Small intestine (tissue), 7 donors: ENCODE data around the gene DCP1B. TPM values are rescaled to one million over a fixed set of nuclear protein-coding genes. Genes with fewer than 3 reads are reported as not detected.

Experiments
- DNase-seq, 2 donors: peaks; one replicate each; pipeline versions ENCODE4 v3.0.0 to v3.0.0-alpha.2; 2013
- FAIRE-seq: peaks from 2 replicates; lab custom pipeline; 2012; peaks lifted over from hg19 to GRCh38; lab: Jason Lieb, UNC
- H3K27ac ChIP-seq, 3 donors: one replicate each; pipeline ENCODE4 v1.5.1; 2013; ENCODE audit warnings: low read length in 2 of 3, mild to moderate bottlenecking in 2 of 3, control low read depth in 1 of 3, inconsistent platforms in 1 of 3, low read depth in 1 of 3, moderate library complexity in 1 of 3
- H3K27me3 ChIP-seq, 3 donors: one replicate each; pipeline ENCODE4 v1.6.1; 2013; ENCODE audit warnings: low read length in 3 of 3, inconsistent platforms in 1 of 3; ENCODE audit not compliant: control insufficient read depth in 3 of 3, insufficient read depth in 3 of 3
- H3K36me3 ChIP-seq, 3 donors: one replicate each; pipeline ENCODE4 v1.6.1; 2013; ENCODE audit warnings: low read length in 3 of 3, inconsistent platforms in 1 of 3, low read depth in 1 of 3, mild to moderate bottlenecking in 1 of 3, moderate library complexity in 1 of 3; ENCODE audit not compliant: control insufficient read depth in 3 of 3, insufficient read depth in 2 of 3
- H3K4me1 ChIP-seq, 3 donors: one replicate each; pipeline ENCODE4 v1.6.1; 2013; ENCODE audit warnings: low read length in 2 of 3, inconsistent platforms in 1 of 3, low read depth in 1 of 3, mild to moderate bottlenecking in 1 of 3, moderate library complexity in 1 of 3; ENCODE audit not compliant: control insufficient read depth in 3 of 3, insufficient read depth in 2 of 3
- H3K4me3 ChIP-seq, 3 donors: one replicate each; pipeline ENCODE4 v1.5.1; 2013; ENCODE audit warnings: low read length in 3 of 3, control low read depth in 1 of 3, inconsistent platforms in 1 of 3, low read depth in 1 of 3, mild to moderate bottlenecking in 1 of 3, moderate library complexity in 1 of 3
- H3K9me3 ChIP-seq, 2 donors: one replicate each; pipeline ENCODE4 v1.6.1; 2013; ENCODE audit warnings: low read depth in 1 of 2, low read length in 1 of 2; ENCODE audit not compliant: control insufficient read depth in 2 of 2, insufficient read depth in 1 of 2
- whole genome bisulfite sequencing, 3 donors: extraction: QIAGEN DNeasy Blood & Tissue Kit; methylation state at CpG; one replicate each; pipeline ENCODE4 v1.1.7; 2013; 5-methylcytosine and 5-hydroxymethylcytosine counted together
- polyA plus RNA-seq, 4 donors: library from polyadenylated mRNA; stranded (reverse) in 3 of 4; unstranded in 1 of 4; fragments of 200-250 nt in 3 of 4; fragments of 120-200 nt in 1 of 4; gene quantifications; one replicate each; pipeline versions ENCODE4 v1.2.1 to v1.2.3, GENCODE V29; 2013
- donor health status: healthy with polysubstance abuse.
- donor health status: control.
- donor health status: control.
- donor health status: Bipolar disorder and iron deficiency.
- donor health status: healthy.

The DCP1B gene
- polyA plus RNA-seq, 4 donors = 4.5 to 18.2 (median 7.9) TPM

GRCh38 chr12:1907652-1908611 lies 96.3 kb downstream of the DCP1B start:
- DNase-seq (peak; percentile 12 to 32), FAIRE-seq (no peak)
- H3K27me3 ChIP-seq = peaks cover 0 to 15% (median 2%) of the 10 kb centered on the region in 3 donors
- H3K4me1 ChIP-seq = no peaks in the 10 kb centered on the region
- peaks cover 1 to 4% of the 10 kb centered on the region in 2 donors for H3K9me3 ChIP-seq
- peak overlapping the region in 2 of 3 donors; percentile 2 to 19 for H3K4me3 ChIP-seq
- H3K36me3 ChIP-seq = no peaks in the 10 kb centered on the region
- H3K27ac ChIP-seq = no peak overlapping the region
- 18 to 26% (median 23%) methylated on average over 66 to 67 of the region's 67 CpGs for WGBS, 3 donors

- Histone ChIP-seq H3K4me1 (no peaks in the 10 kb centered on the region), H3K4me3 (no peak overlapping the region), H3K9me3 (peaks cover 1 to 4% of the 10 kb centered on the region in 2 donors), H3K27me3 (peaks cover 0 to 15% (median 2%) of the 10 kb centered on the region in 3 donors), H3K27ac (no peak overlapping the region), H3K36me3 (no peaks in the 10 kb centered on the region)
- FAIRE-seq (no peak), DNase-seq (no peak)
- 45 to 53% (median 49%) methylated on average over 3 of the region's 3 CpGs for WGBS, 3 donors
Observed at GRCh38 chr12:1906579-1906978, 97.7 kb downstream of the DCP1B start.

- Histone ChIP-seq H3K27ac (no peak overlapping the region), H3K9me3 (peaks cover 1 to 4% of the 10 kb centered on the region in 2 donors), H3K36me3 (no peaks in the 10 kb centered on the region), H3K4me3 (no peak overlapping the region), H3K4me1 (no peaks in the 10 kb centered on the region), H3K27me3 (peaks cover 0 to 15% (median 2%) of the 10 kb centered on the region in 3 donors)
- FAIRE-seq = no peak
- DNase-seq = no peak
Observed at GRCh38 chr12:1904875-1905274, 99.4 kb downstream of the DCP1B start.

GRCh38 chr12:1896964-1897363 lies 107.3 kb downstream of the DCP1B start:
- Histone ChIP-seq H3K4me1 (no peaks in the 10 kb centered on the region), H3K27ac (no peak overlapping the region), H3K36me3 (no peaks in the 10 kb centered on the region), H3K27me3 (peaks cover 0 to 3% (median 0%) of the 10 kb centered on the region in 3 donors), H3K4me3 (no peak overlapping the region), H3K9me3 (no peaks in the 10 kb centered on the region)
- no peak for DNase-seq
- no peak for FAIRE-seq
- 70 to 81% (median 78%) methylated on average over 5 of the region's 5 CpGs for WGBS, 3 donors

Other genes with a start within 250 kb of the DCP1B start
- under 1 TPM in 2 of 4 donors, not detected in 2; 0.03 TPM for gene LRTM2, start 183.9 kb downstream of the DCP1B start, polyA plus RNA-seq
- gene CACNA2D4, start 85.8 kb downstream of the DCP1B start, polyA plus RNA-seq = 10 to 100 TPM in 2 of 4 donors, 1 to 10 TPM in 2; 5.5 to 10.8 (median 9.1) TPM
- gene CACNA1C, start 48.5 kb upstream of the DCP1B start, polyA plus RNA-seq = 1 to 10 TPM in 3 of 4 donors, under 1 TPM in 1; 0.67 to 2.5 (median 2.0) TPM